GM12891 (cell line): Measurements from ENCODE around the gene PPP6R3.

Source experiments
- DNase-seq: peaks from one replicate; pipeline ENCODE4 v3.0.0; 2011; ENCODE audit warnings: low spot score; ENCODE audit not compliant: insufficient read length
- FAIRE-seq: peaks from 2 replicates; lab custom pipeline; 2011; peaks lifted over from hg19 to GRCh38; lab: Jason Lieb, UNC
- PAX5 ChIP-seq: IDR thresholded peaks from 2 replicates; pipeline ENCODE4 v1.6.1; 2011; ENCODE audit warnings: low read length, moderate library complexity, mild to moderate bottlenecking; ENCODE audit not compliant: insufficient read depth, severe bottlenecking
- POLR2A ChIP-seq: IDR thresholded peaks from 2 replicates; pipeline ENCODE4 v1.6.1; 2011; ENCODE audit warnings: low read depth, low read length, control low read depth
- POLR2AphosphoS5 ChIP-seq: IDR thresholded peaks from 2 replicates; pipeline ENCODE4 v1.6.1; 2011; ENCODE audit warnings: low read depth, low read length, control low read depth
- POU2F2 ChIP-seq: IDR thresholded peaks from 2 replicates; pipeline ENCODE4 v1.6.1; 2011; ENCODE audit warnings: low read depth, mild to moderate bottlenecking, control low read depth, low read length, moderate library complexity
- SPI1 ChIP-seq: IDR thresholded peaks from 2 replicates; pipeline ENCODE4 v1.6.1; 2011; ENCODE audit warnings: low read depth, low read length, control low read depth
- TAF1 ChIP-seq: IDR thresholded peaks from 2 replicates; pipeline ENCODE4 v1.6.1; 2011; ENCODE audit warnings: low read depth, low read length, control low read depth

Gene PPP6R3

DNA sequence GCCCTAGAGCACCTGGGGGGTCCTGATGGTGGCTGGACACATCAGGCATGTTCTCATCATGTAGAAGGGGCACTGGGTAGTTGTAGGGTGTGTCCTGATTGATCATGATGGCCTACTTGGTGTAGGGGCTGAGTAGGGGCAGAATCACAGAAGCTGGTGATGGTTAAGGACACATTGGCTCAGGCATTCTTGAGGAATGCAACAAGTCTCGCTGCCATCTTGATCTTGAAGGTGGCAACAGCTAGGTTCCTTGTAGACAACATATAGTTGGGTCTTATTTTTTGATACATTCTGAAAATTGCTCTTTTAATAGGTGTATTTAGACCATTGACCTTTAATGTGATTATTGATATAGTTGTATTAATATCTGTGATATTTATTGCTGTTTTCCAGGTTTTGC, 28.1 kb downstream of the PPP6R3 start:
- DNase-seq (no peak), FAIRE-seq (no peak)
- no peak for TF ChIP-seq PAX5

DNA sequence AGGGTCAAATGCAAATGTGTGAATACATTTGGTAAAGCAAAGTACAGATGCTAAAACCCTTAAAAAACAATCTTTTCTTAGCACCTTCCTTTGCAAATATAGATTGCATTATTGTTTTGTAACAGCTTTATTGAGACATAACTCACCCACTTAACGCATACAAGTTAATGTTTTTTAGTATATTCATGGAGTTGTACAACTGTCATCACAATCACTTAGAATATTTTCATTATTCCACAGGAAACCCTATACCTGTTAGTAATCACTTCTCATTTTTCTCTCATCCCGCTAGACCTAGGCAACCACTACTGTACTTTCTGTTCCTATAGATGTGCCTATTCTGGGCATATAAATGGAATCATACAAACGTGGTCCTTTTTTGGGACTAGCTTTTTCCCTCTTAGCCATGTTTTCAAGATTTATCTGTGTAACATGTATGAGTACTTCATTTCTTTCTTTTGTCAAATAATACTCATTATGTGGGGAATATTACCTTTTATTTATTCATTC, 34.7 kb downstream of the PPP6R3 start:
- FAIRE-seq: no peak
- DNase-seq: no peak
- peak; percentile 40 for TF ChIP-seq SPI1
- TF ChIP-seq PAX5: no peak
- no peak for TF ChIP-seq POLR2A
- no peak for TF ChIP-seq POLR2AphosphoS5

DNA sequence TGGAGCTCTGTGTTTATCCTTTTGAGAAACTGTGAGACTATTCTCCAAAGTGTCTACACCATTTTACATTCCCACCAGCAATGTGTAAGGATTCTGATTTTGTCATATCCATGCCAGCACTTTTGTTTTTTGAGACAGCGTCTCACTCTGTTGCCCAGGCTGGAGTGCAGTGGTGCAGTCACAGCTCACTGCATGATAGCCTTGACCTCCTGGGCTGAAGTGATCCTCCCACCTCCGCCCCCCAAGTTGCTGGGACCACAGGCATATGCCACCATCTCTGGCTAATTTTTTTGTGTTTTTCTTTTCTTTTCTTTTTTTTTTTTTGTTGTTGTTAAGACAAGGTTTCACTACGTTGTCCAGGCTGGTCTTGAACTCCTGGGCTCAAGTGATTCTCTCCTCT, 35.3 kb downstream of the PPP6R3 start:
- FAIRE-seq (peak; percentile 40), DNase-seq (no peak)
- no peak for TF ChIP-seq SPI1

DNA sequence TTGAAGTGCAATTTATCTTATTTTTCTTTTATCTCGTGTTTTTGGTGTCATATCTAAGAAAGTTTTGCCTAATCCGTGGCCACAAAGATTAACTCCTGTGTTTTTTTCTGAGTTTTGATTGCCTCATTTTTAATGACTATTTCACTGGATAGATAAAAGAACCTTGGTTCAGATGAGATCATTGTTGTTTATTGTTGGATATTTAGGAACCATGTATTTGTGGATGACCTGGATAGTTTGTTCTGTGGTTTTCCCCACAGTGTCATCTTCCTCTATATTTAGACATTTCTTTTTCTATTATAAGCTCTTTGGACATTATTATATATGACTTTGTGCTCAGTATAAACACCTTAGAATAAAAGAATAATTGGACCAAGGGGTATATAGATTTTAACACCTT, 37.2 kb downstream of the PPP6R3 start:
- DNase-seq (no peak), FAIRE-seq (no peak)
- TF ChIP-seq POLR2A (no peak), SPI1 (no peak), POU2F2 (no peak), TAF1 (no peak), POLR2AphosphoS5 (no peak), PAX5 (no peak)

DNA sequence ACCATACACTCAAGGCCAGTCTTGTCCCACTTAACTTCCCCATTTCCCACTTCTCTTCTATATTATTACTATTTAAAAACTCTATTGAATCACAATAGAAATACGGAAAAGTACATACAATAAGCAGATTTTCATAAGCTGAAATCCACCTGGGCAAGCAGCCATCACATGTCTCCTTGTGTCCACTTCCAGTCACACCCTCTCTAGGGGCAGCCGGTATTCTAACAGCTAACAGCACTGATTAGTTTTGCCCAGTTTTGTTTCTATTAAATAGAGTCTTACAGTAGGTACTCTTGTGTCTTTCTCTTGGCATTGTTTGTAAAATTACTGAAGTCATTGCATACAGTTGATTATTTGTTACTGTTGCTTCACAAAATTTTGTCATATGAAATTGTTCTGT, 37.8 kb downstream of the PPP6R3 start:
- FAIRE-seq (peak; percentile 58), DNase-seq (no peak)
- TF ChIP-seq PAX5 (no peak), POLR2A (no peak), POU2F2 (no peak), TAF1 (no peak), POLR2AphosphoS5 (no peak), SPI1 (no peak)

DNA sequence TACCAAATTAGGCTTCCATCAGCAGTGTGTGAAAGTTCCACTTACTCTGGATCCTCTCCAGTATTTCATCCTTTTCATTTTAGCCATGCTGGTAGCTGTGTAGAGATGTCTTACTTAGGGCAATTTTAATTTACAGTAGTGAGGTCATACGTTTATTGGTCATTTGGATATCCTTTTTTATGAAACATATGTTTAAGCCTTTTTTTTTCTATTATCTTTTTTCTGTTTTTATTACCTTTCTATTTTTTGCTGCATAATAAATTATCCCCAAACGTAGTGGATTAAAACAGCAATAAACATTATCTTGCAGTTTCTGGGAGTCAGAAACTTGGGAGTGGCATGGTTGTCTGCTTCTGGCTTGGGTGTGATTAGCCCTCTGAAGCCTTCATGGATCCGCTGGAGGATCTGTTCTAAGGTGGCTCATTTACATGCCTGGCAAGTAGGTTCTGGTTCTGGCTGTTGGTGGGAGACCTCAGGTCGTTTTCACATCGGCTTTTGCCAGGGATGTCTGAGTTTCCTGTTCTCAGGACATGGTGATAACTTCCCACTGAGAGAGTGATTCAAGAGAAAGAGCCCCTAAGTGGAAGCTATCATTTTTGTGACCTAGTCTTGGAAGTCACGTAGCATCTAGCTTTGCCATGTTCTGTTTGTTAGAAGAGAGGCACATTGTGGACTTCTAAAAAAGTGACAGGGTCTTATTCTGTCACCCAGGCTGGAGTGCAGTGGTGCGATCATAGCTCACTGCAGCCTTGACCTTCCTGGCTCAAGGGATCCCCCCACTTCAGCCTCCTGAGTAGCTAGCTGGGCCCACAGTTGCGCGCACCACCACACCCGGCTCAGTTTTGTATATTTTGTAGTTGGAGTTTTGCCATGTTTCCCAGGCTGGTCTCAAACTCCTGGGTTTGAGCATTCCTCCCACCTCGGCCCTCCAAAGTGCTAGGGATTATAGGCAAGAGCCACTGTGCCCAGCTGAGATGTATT, 38.6 kb downstream of the PPP6R3 start:
- TF ChIP-seq POLR2A (no peak), POU2F2 (no peak), PAX5 (no peak), SPI1 (no peak), POLR2AphosphoS5 (no peak), TAF1 (no peak)
- DNase-seq: no peak
- peak; percentile 72 for FAIRE-seq

DNA sequence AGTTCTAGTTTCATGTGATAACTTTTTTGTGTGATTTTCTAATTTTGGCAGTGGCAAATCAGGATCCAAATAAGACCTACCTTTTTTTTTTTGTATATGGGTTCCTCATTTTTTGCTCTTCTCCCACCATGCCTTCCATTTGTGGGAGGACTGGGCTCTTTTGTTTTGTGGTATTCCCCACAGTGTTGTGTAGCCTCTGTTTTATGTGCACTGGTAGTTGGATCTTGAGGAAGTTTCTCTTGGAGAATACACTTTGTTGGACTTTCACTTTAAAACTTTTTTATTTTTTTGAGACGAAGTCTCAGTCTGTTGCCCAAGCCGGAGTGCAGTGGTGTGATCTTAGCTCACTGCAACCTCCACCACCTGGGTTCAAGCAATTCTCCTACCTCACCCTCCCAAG, 39.7 kb downstream of the PPP6R3 start:
- no peak for TF ChIP-seq PAX5
- no peak for TF ChIP-seq POLR2A
- no peak for TF ChIP-seq SPI1
- TF ChIP-seq TAF1: no peak
- TF ChIP-seq POLR2AphosphoS5: no peak
- no peak for TF ChIP-seq POU2F2
- no peak for FAIRE-seq
- no peak for DNase-seq

DNA sequence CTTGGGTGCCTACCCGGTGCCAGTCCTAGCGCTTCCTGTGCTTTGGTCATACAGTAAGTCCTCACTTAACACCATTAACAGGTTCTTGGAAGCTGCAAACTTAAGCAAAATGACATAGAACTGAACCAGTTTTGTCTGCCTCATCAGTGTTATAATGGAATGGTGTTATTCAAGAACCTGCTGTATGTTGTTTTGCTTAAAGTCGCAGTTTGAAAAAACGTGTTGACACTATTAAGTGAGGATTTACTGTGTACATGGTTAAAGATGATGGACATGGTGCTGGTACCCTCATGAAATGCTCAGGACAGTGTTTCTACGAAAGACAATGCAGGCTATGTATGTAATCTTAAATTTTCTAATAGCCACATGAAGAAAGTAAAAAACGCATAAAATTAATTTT, 41.3 kb downstream of the PPP6R3 start:
- DNase-seq (no peak), FAIRE-seq (no peak)
- no peak for TF ChIP-seq POLR2AphosphoS5
- no peak for TF ChIP-seq SPI1
- no peak for TF ChIP-seq TAF1
- no peak for TF ChIP-seq PAX5
- TF ChIP-seq POLR2A: no peak
- TF ChIP-seq POU2F2: no peak

DNA sequence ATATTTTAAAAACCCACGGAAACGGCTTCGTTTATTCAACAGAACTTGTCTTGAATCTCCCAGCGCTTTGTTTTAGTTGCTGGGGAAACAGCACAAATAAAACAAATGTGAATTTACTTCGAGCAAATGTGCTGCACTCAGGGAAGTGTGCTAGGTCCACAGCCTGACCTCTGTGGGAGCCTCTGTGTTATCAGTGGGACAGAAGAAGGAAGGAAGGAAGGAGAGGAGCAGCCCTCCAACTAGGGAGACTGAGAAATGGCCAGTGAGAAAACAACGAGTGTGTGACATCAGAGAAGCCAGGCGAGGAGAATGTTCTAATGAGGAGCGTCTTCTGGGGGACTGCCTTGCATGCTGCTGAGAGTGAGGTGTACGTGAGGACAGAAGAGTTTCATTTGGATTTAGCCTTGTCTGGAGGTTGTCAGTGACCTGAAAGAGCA, 42.7 kb downstream of the PPP6R3 start:
- FAIRE-seq (no peak), DNase-seq (no peak)

DNA sequence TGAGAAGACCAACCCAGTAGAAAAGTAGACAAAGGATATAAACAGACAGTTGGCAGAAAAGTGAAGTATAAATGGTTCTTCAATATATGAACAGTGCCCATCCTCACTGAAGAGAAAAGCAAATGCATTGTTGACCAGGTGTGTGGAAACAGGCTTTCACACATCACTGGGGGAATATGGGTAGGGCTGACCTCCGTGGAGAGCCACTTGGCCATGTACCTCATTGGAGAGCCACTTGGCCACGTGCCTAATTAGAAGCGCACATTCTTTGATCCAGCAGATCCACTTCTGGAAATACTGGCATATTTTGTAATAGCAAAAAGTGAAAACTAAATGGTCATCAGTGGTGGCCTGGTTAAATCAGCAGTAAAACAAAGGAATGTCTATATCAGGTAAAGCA, 43.2 kb downstream of the PPP6R3 start:
- TF ChIP-seq POLR2A (no peak), SPI1 (no peak), POU2F2 (no peak)
- no peak for DNase-seq
- no peak for FAIRE-seq

More for the DNA sequence above, 42.7 kb downstream of the PPP6R3 start:
- TF ChIP-seq POLR2AphosphoS5 (no peak), SPI1 (no peak), PAX5 (no peak), TAF1 (no peak), POLR2A (no peak), POU2F2 (no peak)
